Smooth muscle cell (in vitro differentiated cells): Measurements from ENCODE around the gene SDK1. TPM values are rescaled to one million over a fixed set of nuclear protein-coding genes. Genes with fewer than 3 reads are reported as not detected.

Source experiments
- DNase-seq: peaks from one replicate; lab custom pipeline; 2025; ENCODE audit not compliant: unreplicated experiment; lab: John Stamatoyannopoulos, UW
- H2AFZ ChIP-seq: fragments of 200-600 bp; sonication (generic); 2 replicates; pipeline ENCODE4 v1.6.0; 2016; ENCODE audit warnings: antibody characterized with exemption, low read depth, mild to moderate bottlenecking
- H3F3A ChIP-seq: fragments of 200-600 bp; sonication (generic); 2 replicates; pipeline ENCODE4 v1.6.0; 2017; ENCODE audit warnings: antibody characterized with exemption, low read depth
- H3K27ac ChIP-seq: fragments of 200-600 bp; sonication (generic); 2 replicates; pipeline ENCODE4 v1.5.1; 2016; ENCODE audit warnings: low read depth, mild to moderate bottlenecking
- H3K27me3 ChIP-seq: fragments of 200-600 bp; sonication (generic); 2 replicates; pipeline ENCODE4 v1.6.1; 2016; ENCODE audit warnings: low read depth, mild to moderate bottlenecking
- H3K36me3 ChIP-seq: fragments of 200-600 bp; sonication (generic); 2 replicates; pipeline ENCODE4 v1.5.1; 2016; ENCODE audit warnings: low read depth
- H3K4me1 ChIP-seq: fragments of 200-600 bp; sonication (generic); 2 replicates; pipeline ENCODE4 v1.5.1; 2016; ENCODE audit warnings: low read depth
- H3K4me2 ChIP-seq: fragments of 200-600 bp; sonication (generic); 2 replicates; pipeline ENCODE4 v1.6.0; 2016; ENCODE audit warnings: mild to moderate bottlenecking
- H3K4me3 ChIP-seq: fragments of 200-600 bp; sonication (generic); 2 replicates; pipeline ENCODE4 v1.5.1; 2016; ENCODE audit warnings: mild to moderate bottlenecking
- H3K79me2 ChIP-seq: fragments of 200-600 bp; sonication (generic); 2 replicates; pipeline ENCODE4 v1.6.0; 2016; ENCODE audit warnings: low read depth, mild to moderate bottlenecking
- H3K9ac ChIP-seq: fragments of 200-600 bp; sonication (generic); 2 replicates; pipeline ENCODE4 v1.6.0; 2016; ENCODE audit warnings: low read depth
- H3K9me3 ChIP-seq: fragments of 200-600 bp; sonication (generic); replicated peaks from 2 replicates; pipeline ENCODE4 v1.5.1; 2016; ENCODE audit warnings: low read depth
- H4K20me1 ChIP-seq: fragments of 200-600 bp; sonication (generic); 2 replicates; pipeline ENCODE4 v1.6.0; 2016; ENCODE audit warnings: low read depth
- CTCF ChIP-seq: fragments of 200-600 bp; sonication (generic); IDR thresholded peaks from 2 replicates; pipeline ENCODE4 v1.5.1; 2017; ENCODE audit warnings: borderline replicate concordance, mild to moderate bottlenecking, antibody characterized with exemption; ENCODE audit not compliant: insufficient read depth, poor library complexity, severe bottlenecking
- WGBS: methylation state at CpG from one replicate; pipeline ENCODE4 v1.1.7; 2016; ENCODE audit warnings: low lambda C conversion rate; 5-methylcytosine and 5-hydroxymethylcytosine counted together
- polyA plus RNA-seq: library from polyadenylated mRNA; unstranded; fragments of >200 nt; fragmentation: Nextera tagmentation; extraction: Ambion mirVana; gene quantifications from 2 replicates; pipeline ENCODE4 v1.2.1, GENCODE V29; 2016
- total RNA-seq: library from RNA; depleted of rRNA; stranded (reverse); fragments of >200 nt; gene quantifications from 2 replicates; pipeline ENCODE4 v1.2.3, GENCODE V29; 2014

Gene SDK1
- total and polyA plus RNA-seq, 2 experiments from 2014 or later: 1.1 to 2.5 TPM

DNA sequence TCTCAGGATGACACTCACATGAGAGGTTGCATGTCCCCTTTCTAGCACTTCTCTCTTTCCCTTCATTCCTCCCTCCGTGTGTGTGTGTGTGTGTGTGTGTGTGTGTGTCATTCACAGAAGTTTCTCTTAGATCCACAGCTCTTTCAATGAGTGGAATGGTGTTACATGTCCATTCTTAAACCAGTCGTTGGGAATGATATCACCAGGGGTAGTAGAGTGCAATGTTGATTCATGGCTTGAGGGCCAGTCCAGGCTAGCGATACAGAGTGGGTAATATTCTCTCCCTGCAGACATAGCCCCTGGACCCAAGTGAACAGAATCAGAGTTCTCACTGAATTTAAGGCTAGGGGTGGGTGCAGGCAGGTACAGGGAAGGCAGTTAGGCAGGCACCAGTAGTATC lies 187.8 kb downstream of the SDK1 start:
- no peak overlapping the region for H3K4me3 ChIP-seq
- no peak for DNase-seq
- H3F3A ChIP-seq: peaks cover 2% of the 10 kb centered on the region
- H3K79me2 ChIP-seq: no peaks in the 10 kb centered on the region
- TF ChIP-seq CTCF: no peak
- H3K27me3 ChIP-seq: no peaks in the 10 kb centered on the region
- no peaks in the 10 kb centered on the region for H3K9me3 ChIP-seq
- no peaks in the 10 kb centered on the region for H3K4me1 ChIP-seq
- no peak overlapping the region for H3K9ac ChIP-seq
- H3K4me2 ChIP-seq: no peak overlapping the region
- 73% methylated on average over 3 of the region's 3 CpGs for WGBS
- no peak overlapping the region for H2AFZ ChIP-seq
- no peak overlapping the region for H3K27ac ChIP-seq
- no peaks in the 10 kb centered on the region for H4K20me1 ChIP-seq
- H3K36me3 ChIP-seq: no peaks in the 10 kb centered on the region

- Histone ChIP-seq H3K27me3 (no peaks in the 10 kb centered on the region), H2AFZ (peak overlapping the region; percentile 59), H3K79me2 (no peaks in the 10 kb centered on the region), H3F3A (peaks cover 6% of the 10 kb centered on the region), H3K4me1 (no peaks in the 10 kb centered on the region), H3K36me3 (no peaks in the 10 kb centered on the region), H3K4me3 (no peak overlapping the region), H3K27ac (peak overlapping the region; percentile 45), H4K20me1 (no peaks in the 10 kb centered on the region), H3K9me3 (no peaks in the 10 kb centered on the region), H3K4me2 (peak overlapping the region; percentile 46), H3K9ac (no peak overlapping the region)
- TF ChIP-seq CTCF: no peak
- DNase-seq: no peak
These were observed 192.4 kb downstream of the SDK1 start for GRCh38 chr7:3493499-3493898.

DNA sequence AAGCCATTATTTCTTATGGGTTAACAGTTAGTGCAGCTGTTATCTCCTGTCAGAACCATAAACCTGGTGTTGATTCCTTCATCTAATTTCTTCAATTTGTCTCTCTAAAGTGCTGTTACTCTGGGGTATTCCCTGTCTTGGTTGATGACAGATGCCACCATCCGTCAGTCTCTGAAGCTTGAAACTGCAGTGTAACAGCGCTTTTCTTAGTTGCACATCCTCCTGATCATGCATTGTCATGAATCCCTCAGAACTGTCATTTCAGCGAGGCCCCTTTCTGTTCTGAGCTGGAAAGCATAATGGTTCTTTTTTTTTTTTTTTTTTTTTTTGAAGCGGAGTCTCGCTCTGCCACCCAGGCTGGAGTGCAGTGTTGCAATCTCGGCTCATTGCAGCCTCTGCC lies 193.9 kb downstream of the SDK1 start:
- peaks cover 6% of the 10 kb centered on the region for H3F3A ChIP-seq
- H3K9ac ChIP-seq: no peak overlapping the region
- H2AFZ ChIP-seq: no peak overlapping the region
- WGBS: 95% methylated on average over 6 of the region's 6 CpGs
- H3K27ac ChIP-seq: no peak overlapping the region
- no peaks in the 10 kb centered on the region for H4K20me1 ChIP-seq
- no peaks in the 10 kb centered on the region for H3K4me1 ChIP-seq
- no peaks in the 10 kb centered on the region for H3K36me3 ChIP-seq
- no peaks in the 10 kb centered on the region for H3K79me2 ChIP-seq
- no peaks in the 10 kb centered on the region for H3K27me3 ChIP-seq
- H3K4me2 ChIP-seq: no peak overlapping the region
- H3K9me3 ChIP-seq: no peaks in the 10 kb centered on the region
- TF ChIP-seq CTCF: no peak
- no peak for DNase-seq
- no peak overlapping the region for H3K4me3 ChIP-seq

GRCh38 chr7:3495530-3495929 lies 194.5 kb downstream of the SDK1 start:
- WGBS: 64% methylated on average over 12 of the region's 12 CpGs
- H3K4me2 ChIP-seq: peak overlapping the region; percentile 23
- H3K9ac ChIP-seq: no peak overlapping the region
- H3K27ac ChIP-seq: no peak overlapping the region
- no peaks in the 10 kb centered on the region for H3K79me2 ChIP-seq
- peaks cover 6% of the 10 kb centered on the region for H3F3A ChIP-seq
- TF ChIP-seq CTCF: no peak
- H3K36me3 ChIP-seq: no peaks in the 10 kb centered on the region
- H3K4me3 ChIP-seq: no peak overlapping the region
- H3K27me3 ChIP-seq: no peaks in the 10 kb centered on the region
- peaks cover 6% of the 10 kb centered on the region for H3K9me3 ChIP-seq
- no peak for DNase-seq
- H3K4me1 ChIP-seq: no peaks in the 10 kb centered on the region
- no peak overlapping the region for H2AFZ ChIP-seq
- no peaks in the 10 kb centered on the region for H4K20me1 ChIP-seq
